Spinal cord (tissue), 10 donors: ENCODE data around the gene TMIE. TPM values are rescaled to one million over a fixed set of nuclear protein-coding genes. Genes with fewer than 3 reads are reported as not detected.

ENCODE experiments used
- DNase-seq, 6 donors: peaks; one replicate each; pipeline versions ENCODE4 v3.0.0 to v3.0.0-alpha.2; 2013 to 2015; ENCODE audit warnings: low spot score in 6 of 6, low read depth in 4 of 6
- H3K27ac ChIP-seq: one replicate; pipeline ENCODE4 v1.5.1; 2013; ENCODE audit warnings: low read depth, low read length, control low read depth
- H3K27me3 ChIP-seq: one replicate; pipeline ENCODE4 v1.6.1; 2013; ENCODE audit warnings: low read length; ENCODE audit not compliant: control insufficient read depth, insufficient read depth
- H3K36me3 ChIP-seq: one replicate; pipeline ENCODE4 v1.6.1; 2013; ENCODE audit warnings: low read length; ENCODE audit not compliant: control insufficient read depth, insufficient read depth
- H3K4me1 ChIP-seq: one replicate; pipeline ENCODE4 v1.6.1; 2013; ENCODE audit warnings: low read length; ENCODE audit not compliant: control insufficient read depth, insufficient read depth
- H3K4me3 ChIP-seq: one replicate; pipeline ENCODE4 v1.5.1; 2013; ENCODE audit warnings: low read depth, low read length, control low read depth
- H3K9me3 ChIP-seq: one replicate; pipeline ENCODE4 v1.6.1; 2013; ENCODE audit warnings: low read length; ENCODE audit not compliant: control insufficient read depth, insufficient read depth
- WGBS: methylation state at CpG from one replicate; pipeline ENCODE4 v1.1.5; 2013; ENCODE audit warnings: missing lambda C conversion rate; ENCODE audit not compliant: insufficient coverage; 5-methylcytosine and 5-hydroxymethylcytosine counted together
- polyA plus RNA-seq, 2 donors: library from polyadenylated mRNA; unstranded; fragments of 120-200 nt; gene quantifications; one replicate each; pipeline ENCODE4 v1.2.1, GENCODE V29; 2013; ENCODE audit not compliant: insufficient read length in 2 of 2
- total RNA-seq, 2 donors: library from RNA; depleted of rRNA in 1 of 2; stranded (reverse); fragments of 120-200 nt in 1 of 2; fragments of >200 nt in 1 of 2; gene quantifications; one replicate each; pipeline versions ENCODE4 v1.2.3 to v1.2.4, GENCODE V29; 2013 to 2014
- donor health status: healthy.

The TMIE gene
- total and polyA plus RNA-seq, 4 donors, result 1.5 to 6.8 (median 4.0) TPM

DNA sequence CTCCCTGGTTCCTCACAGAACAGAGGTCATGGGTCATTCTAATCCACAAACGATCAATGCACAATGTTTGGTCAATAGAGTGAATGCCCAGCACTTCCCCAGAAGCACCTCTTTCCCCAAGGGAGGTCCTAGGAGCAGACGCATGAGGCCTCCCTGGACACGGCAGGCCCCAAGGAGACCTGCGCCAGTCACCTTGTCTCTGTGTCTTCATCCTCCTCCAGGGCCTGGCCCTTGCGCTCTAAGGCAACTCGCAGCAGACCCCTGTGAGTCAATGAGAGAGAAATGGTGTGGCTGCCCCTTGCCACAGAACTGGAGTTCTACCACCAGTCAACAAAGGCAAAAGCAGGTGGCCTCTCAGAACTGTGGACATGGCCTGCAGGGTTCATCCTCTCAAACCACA, 25.8 kb upstream of the TMIE start:
- 77% methylated on average over 4 of the region's 6 CpGs for WGBS

DNA sequence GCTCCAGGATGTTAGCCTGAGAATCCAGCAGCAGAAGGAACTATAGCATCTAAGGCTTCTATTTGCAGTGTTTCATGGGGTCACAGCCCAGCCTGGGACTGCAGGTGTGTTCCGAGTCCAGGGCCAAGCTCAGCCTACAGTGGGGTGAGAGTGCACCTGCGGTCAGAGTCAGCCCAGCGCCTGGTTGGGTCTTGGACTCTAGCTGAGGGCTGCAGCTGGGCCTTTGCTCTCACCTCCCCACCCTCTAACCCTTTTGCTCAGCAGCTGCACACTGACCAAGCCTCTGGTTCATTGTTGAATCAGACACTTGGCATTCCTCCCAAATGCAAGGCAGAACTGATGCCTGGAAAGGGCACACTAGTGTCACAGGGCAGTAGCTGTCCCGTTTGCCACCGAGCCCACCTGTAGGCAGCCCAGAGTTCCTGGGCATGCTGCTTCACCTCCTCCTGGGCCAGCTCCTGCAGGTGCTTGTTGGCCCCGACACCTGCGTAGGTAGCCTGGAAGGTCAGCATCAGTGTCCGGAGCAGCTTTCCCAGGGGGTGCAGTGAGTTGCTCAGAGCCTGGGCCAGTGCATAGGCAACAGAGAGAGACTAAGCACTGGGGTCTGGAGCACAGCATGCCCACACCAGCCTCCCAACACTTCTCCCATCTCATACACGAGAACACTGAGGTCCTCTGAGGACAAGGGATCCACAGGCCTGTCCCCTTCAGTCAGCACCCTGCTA, 25.2 kb upstream of the TMIE start:
- H3K4me3 ChIP-seq, result no peak overlapping the region
- DNase-seq, result no peak
- H3K27me3 ChIP-seq, result no peaks in the 10 kb centered on the region
- 86% methylated on average over 9 of the region's 9 CpGs for WGBS
- H3K27ac ChIP-seq, result no peak overlapping the region
- peaks cover 10% of the 10 kb centered on the region for H3K4me1 ChIP-seq
- H3K9me3 ChIP-seq, result no peaks in the 10 kb centered on the region
- H3K36me3 ChIP-seq, result peaks cover 3% of the 10 kb centered on the region

More for the DNA sequence above, 25.8 kb upstream of the TMIE start:
- Histone ChIP-seq H3K4me1 (peaks cover 10% of the 10 kb centered on the region), H3K4me3 (no peak overlapping the region), H3K27me3 (no peaks in the 10 kb centered on the region), H3K9me3 (no peaks in the 10 kb centered on the region), H3K36me3 (peaks cover 3% of the 10 kb centered on the region), H3K27ac (no peak overlapping the region)
- no peak for DNase-seq

DNA sequence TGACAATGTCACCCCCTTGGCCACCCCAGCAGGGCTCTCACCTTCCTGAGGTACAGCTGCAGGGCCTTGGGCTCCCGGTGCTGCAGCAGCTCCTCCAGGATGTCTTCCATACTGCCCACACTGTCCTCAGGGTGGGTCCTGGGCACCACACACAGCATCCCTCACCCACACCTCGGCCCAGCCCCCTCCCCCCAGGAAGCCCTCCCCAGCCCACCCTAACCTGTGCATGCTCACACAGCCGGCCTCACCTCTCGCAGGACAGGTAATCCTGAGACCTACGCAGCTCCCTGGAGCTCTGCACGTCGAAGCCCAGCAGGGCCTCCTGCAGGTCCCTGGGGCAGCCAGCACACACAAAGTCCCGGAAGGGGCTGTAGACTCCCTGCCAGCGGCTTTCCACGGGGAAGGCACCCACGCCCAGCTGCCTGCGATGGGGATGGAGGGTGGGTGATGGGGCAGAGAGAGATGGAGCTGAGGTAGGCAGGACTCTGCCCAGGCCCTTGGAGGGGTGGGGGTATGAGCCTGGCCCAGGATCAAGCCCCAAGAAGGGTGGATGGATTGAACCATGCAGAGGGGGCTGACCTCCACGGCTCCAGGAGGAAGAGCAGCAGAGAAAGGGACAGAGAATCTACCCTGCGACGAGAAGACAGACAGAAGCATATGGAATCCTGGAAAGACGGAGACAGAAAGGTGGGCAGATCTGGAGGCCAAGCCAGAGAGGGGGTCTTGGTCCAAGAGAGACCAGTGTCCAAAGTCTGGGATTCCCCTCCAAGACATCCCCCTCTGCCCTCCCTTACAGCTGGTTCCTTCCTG, 24.4 kb upstream of the TMIE start:
- WGBS, result 76% methylated on average over 16 of the region's 16 CpGs
- no peaks in the 10 kb centered on the region for H3K9me3 ChIP-seq
- peaks cover 10% of the 10 kb centered on the region for H3K4me1 ChIP-seq
- H3K4me3 ChIP-seq, result no peak overlapping the region
- DNase-seq, result no peak
- peaks cover 3% of the 10 kb centered on the region for H3K36me3 ChIP-seq
- no peaks in the 10 kb centered on the region for H3K27me3 ChIP-seq
- H3K27ac ChIP-seq, result no peak overlapping the region

DNA sequence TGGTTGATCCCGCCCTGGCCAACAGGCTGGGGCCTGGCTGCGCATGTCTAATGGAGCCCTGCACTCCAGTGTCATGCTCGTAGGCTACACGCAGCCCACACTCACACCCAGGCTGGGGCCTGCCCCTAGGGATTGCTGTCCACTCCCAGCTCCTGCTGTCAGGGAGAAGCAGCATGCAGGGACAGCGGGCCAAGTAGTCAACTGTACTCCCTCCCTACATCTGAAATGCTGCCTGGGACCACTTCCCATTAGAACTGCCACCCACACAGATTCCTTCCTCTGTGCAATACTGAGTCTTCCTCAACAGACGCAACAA, 23.8 kb upstream of the TMIE start:
- Histone ChIP-seq H3K27me3 (no peaks in the 10 kb centered on the region), H3K4me1 (peaks cover 10% of the 10 kb centered on the region), H3K36me3 (peaks cover 3% of the 10 kb centered on the region), H3K4me3 (no peak overlapping the region), H3K9me3 (no peaks in the 10 kb centered on the region), H3K27ac (no peak overlapping the region)
- WGBS, result 75% methylated on average over 6 of the region's 6 CpGs
- DNase-seq, result no peak

DNA sequence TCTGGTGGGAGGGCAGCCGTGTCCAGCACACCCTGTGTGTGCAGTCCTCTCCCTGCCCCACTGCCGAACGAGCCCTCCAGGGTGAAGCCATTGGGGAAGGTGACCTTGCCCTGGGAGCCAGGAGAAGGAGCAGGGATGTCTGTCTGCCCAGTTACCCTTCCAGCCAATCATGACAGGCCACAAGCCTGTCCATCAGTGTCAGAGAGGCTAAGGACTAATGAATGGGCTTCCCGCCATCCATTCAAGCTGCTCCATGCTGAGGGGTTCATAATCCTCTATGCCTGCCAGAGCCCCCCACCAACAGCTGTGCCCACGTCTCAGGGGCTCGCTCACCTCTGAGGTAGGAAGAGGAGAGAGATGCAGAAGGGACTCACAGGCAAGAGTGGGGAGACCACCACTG, 22.9 kb upstream of the TMIE start:
- H3K4me3 ChIP-seq, result no peak overlapping the region
- H3K27me3 ChIP-seq, result no peaks in the 10 kb centered on the region
- no peaks in the 10 kb centered on the region for H3K9me3 ChIP-seq
- DNase-seq, result no peak
- no peak overlapping the region for H3K27ac ChIP-seq
- WGBS, result 100% methylated on average over 3 of the region's 6 CpGs
- peaks cover 10% of the 10 kb centered on the region for H3K4me1 ChIP-seq
- peaks cover 7% of the 10 kb centered on the region for H3K36me3 ChIP-seq

DNA sequence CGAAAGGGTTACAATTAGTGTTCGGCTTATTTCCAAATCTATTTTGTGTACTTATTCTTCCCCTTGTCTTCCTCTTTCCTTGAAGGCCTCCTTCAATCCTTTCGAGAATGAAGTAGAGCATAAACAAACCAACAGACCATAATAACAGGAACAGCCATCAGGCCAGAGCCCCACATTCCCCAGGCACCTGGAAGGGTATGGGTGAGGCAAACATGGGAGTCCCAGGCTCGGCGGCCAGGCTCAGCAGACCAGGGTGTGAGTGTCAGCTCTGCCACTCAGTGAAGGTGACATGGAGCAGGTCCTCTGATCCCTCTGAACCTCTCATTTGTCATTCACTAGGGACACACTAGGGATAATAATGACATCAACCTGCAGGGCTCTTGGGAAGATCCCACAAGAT, 21.5 kb upstream of the TMIE start:
- peaks cover 9% of the 10 kb centered on the region for H3K36me3 ChIP-seq
- no peak overlapping the region for H3K4me3 ChIP-seq
- 78% methylated on average over 2 of the region's 5 CpGs for WGBS
- H3K27ac ChIP-seq, result no peak overlapping the region
- no peaks in the 10 kb centered on the region for H3K9me3 ChIP-seq
- no peak for DNase-seq
- H3K4me1 ChIP-seq, result peaks cover 10% of the 10 kb centered on the region
- H3K27me3 ChIP-seq, result no peaks in the 10 kb centered on the region

DNA sequence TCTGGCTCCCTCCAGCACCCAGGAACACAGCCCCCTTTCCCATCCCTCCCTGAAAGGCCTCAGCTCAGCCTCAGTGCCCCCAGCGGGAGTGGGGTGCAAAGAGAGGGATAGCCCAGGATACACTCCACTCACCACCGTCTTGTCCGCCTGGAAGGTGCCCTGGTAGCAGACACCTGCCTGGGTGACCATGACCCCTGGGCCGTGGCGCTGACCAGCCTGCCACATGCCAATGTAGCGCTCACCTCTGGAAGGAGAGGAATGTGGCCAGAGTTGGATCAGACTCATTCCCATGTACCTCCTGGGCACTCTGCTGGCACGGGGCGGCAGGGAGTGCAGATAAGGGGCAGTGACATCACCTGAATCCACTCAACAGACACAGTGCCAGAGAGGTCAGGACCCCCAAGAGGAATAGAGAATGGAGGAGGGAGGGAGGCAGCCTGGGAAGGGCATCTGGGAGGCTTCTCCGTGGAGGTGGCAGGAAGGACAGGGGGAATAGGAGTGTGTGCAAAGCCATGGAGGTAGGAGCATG, 20.8 kb upstream of the TMIE start:
- Histone ChIP-seq H3K9me3 (no peaks in the 10 kb centered on the region), H3K27me3 (no peaks in the 10 kb centered on the region), H3K27ac (no peak overlapping the region), H3K4me3 (no peak overlapping the region), H3K4me1 (peaks cover 10% of the 10 kb centered on the region), H3K36me3 (peaks cover 12% of the 10 kb centered on the region)
- DNase-seq, result no peak
- 88% methylated on average over 7 of the region's 9 CpGs for WGBS

DNA sequence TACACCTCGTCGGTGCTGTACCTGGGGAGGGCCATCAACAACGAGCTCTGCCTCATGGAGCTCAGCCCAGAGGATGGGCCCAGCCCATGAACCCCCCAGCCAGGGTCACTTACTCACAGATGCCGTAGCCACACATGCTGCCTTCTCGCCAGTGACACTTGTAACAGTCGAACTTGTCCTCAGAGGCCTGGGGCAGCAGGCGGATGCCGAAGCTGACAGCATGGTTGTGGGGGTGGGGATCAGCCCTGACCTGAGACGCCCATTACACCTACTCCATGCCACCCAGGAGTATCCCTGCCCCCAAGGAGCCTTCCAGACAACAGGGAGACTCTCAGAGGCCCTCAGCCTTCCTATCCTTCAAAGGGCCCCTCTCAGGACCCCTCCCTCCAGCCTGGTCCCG, 19.8 kb upstream of the TMIE start:
- Histone ChIP-seq H3K4me1 (peaks cover 7% of the 10 kb centered on the region), H3K4me3 (no peak overlapping the region), H3K27ac (no peak overlapping the region), H3K36me3 (peaks cover 13% of the 10 kb centered on the region), H3K9me3 (no peaks in the 10 kb centered on the region), H3K27me3 (no peaks in the 10 kb centered on the region)
- no peak for DNase-seq
- WGBS, result 90% methylated on average over 8 of the region's 10 CpGs

DNA sequence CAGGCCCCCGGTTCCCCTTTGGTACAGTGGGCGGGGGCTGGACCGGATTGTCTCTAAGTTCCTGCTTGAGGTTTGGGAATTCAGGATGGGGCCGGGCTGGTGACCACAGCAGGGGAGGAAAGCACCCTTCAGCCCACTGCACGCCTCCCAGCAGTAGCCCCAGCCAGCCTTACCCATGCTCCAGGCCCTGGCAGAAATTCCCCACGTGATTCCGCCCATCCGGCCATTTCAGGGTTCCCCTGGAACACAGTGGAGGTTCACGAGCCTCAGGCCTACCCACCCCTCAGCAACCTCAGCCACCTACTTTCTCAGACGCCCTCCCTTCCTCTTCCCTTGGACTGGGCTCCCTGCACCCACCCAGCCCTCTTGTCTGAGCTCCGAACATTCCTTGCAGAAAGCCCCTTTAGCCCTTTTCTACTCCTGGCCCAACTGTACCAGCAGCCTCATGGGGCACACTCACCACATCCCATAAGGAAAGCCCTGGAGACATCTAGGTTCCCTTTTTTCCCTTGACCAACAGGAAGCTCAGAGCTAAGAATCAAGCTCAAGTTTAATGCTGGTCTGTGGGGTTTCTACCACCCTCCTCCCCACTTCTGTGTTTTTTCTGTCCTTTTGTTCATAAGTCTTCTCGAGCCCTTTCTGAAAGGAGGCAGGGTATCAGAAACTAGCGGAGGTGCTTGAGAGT, 19.2 kb upstream of the TMIE start:
- Histone ChIP-seq H3K4me3 (no peak overlapping the region), H3K27ac (no peak overlapping the region), H3K4me1 (peaks cover 5% of the 10 kb centered on the region), H3K9me3 (no peaks in the 10 kb centered on the region), H3K36me3 (peaks cover 10% of the 10 kb centered on the region), H3K27me3 (no peaks in the 10 kb centered on the region)
- DNase-seq, result no peak
- 87% methylated on average over 12 of the region's 13 CpGs for WGBS
